ENCODE measurements around the gene ICAM2.

ICAM2 gene

DNA sequence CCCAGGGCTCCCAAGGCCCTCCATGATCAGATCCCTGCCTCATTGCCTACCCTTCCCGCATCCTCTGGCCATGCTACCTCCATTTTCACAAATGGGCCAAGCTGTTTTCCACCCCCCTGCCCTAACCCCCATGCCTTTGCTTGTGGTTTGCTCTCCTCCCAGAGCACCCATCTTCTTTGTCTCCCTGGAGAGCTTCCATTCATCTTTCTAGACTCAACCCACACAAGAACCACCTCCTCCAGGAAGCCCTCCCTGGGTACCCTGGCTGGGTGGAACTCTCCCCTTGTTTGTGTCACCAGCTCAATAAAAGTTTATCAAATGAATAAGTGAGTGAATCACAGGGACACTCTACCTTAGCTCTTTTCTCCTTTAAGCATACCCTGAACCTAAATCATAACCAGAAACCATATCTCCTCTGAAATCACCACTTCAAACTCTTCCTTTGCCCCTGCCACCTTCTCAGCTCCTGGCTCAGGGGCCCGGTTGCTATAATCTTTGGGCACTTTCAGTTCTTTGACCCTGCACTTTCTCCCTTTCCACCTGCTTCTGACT, 44.8 kb downstream of the ICAM2 start:
- Histone ChIP-seq H3K36me3 (ENCODE audit: insufficient read depth) (no peaks in the 10 kb centered on the region), H3K27ac (no peak overlapping the region), H3K9ac (no peak overlapping the region), H3K4me3 (IDR thresholded peaks at IDR 0.05; ENCODE audit: insufficient read depth, low read depth, low read length) (no peak overlapping the region), H3K79me2 (ENCODE audit: insufficient read depth, low read depth) (no peaks in the 10 kb centered on the region), H3K27me3 (ENCODE audit: insufficient read depth, low read depth) (no peaks in the 10 kb centered on the region; the same call in 1 of the 2 replicates), H3K4me2 (no peak overlapping the region), H2AFZ (ENCODE audit: low read depth) (no peak overlapping the region), H4K20me1 (ENCODE audit: insufficient read depth) (no peaks in the 10 kb centered on the region), H3K4me1 (ENCODE audit: low read depth, poor library complexity, severe bottlenecking) (no peaks in the 10 kb centered on the region)
- TF ChIP-seq, protein P1, sequence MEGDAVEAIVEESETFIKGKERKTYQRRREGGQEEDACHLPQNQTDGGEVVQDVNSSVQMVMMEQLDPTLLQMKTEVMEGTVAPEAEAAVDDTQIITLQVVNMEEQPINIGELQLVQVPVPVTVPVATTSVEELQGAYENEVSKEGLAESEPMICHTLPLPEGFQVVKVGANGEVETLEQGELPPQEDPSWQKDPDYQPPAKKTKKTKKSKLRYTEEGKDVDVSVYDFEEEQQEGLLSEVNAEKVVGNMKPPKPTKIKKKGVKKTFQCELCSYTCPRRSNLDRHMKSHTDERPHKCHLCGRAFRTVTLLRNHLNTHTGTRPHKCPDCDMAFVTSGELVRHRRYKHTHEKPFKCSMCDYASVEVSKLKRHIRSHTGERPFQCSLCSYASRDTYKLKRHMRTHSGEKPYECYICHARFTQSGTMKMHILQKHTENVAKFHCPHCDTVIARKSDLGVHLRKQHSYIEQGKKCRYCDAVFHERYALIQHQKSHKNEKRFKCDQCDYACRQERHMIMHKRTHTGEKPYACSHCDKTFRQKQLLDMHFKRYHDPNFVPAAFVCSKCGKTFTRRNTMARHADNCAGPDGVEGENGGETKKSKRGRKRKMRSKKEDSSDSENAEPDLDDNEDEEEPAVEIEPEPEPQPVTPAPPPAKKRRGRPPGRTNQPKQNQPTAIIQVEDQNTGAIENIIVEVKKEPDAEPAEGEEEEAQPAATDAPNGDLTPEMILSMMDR (conservative IDR thresholded peaks at IDR 0.05; ENCODE audit: low read depth, low read length) = no peak

DNA sequence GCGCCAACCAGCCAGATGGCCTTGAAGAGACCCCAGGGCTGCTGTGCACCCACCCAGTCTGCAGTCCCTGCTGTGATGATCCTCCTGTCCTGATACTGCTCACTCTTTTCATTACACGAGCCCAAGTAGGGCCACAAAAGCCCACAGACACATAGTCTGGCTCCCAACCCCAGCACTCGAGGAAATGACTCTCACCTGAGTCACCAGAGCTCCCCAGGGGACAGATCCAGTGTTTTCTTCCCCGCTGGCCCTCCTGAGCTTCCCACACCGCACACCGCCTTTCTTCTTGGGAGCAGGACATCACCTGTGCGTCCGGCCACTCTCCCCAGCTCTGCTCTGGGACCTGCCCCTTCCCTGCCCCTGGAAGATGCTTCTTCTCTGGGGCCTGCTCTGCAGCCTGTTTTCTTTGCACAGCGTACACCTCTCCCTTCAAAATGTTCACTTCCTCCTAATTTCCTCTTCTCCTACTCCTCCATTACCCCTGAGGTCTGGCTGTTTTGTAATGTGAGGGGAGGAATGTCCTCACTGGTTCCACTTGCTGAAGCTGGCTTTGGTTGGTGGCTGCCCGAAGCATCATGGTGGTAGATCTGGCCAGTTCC, 45.7 kb downstream of the ICAM2 start:
- Histone ChIP-seq H3K4me1 (ENCODE audit: low read depth, poor library complexity, severe bottlenecking) (no peaks in the 10 kb centered on the region), H4K20me1 (ENCODE audit: insufficient read depth) (no peaks in the 10 kb centered on the region), H3K4me2 (no peak overlapping the region), H3K36me3 (ENCODE audit: insufficient read depth) (no peaks in the 10 kb centered on the region), H3K9ac (no peak overlapping the region), H3K27me3 (ENCODE audit: insufficient read depth, low read depth) (no peaks in the 10 kb centered on the region; the same call in 1 of the 2 replicates), H2AFZ (ENCODE audit: low read depth) (no peak overlapping the region), H3K27ac (no peak overlapping the region), H3K79me2 (ENCODE audit: insufficient read depth, low read depth) (no peaks in the 10 kb centered on the region), H3K4me3 (IDR thresholded peaks at IDR 0.05; ENCODE audit: insufficient read depth, low read depth, low read length) (no peak overlapping the region)
- TF ChIP-seq, protein P1 (conservative IDR thresholded peaks at IDR 0.05; ENCODE audit: low read depth, low read length) = no peak

- Histone ChIP-seq H2AFZ (ENCODE audit: low read depth) (no peak overlapping the region), H3K36me3 (ENCODE audit: insufficient read depth) (no peaks in the 10 kb centered on the region), H3K9ac (no peak overlapping the region), H3K4me3 (IDR thresholded peaks at IDR 0.05; ENCODE audit: insufficient read depth, low read depth, low read length) (no peak overlapping the region), H3K4me2 (no peak overlapping the region), H3K4me1 (ENCODE audit: low read depth, poor library complexity, severe bottlenecking) (no peaks in the 10 kb centered on the region), H4K20me1 (ENCODE audit: insufficient read depth) (no peaks in the 10 kb centered on the region), H3K27me3 (ENCODE audit: insufficient read depth, low read depth) (no peaks in the 10 kb centered on the region; the same call in 1 of the 2 replicates), H3K79me2 (ENCODE audit: insufficient read depth, low read depth) (no peaks in the 10 kb centered on the region), H3K27ac (no peak overlapping the region)
- TF ChIP-seq, protein P1 (conservative IDR thresholded peaks at IDR 0.05; ENCODE audit: low read depth, low read length) = no peak
These were observed 46.4 kb downstream of the ICAM2 start for GRCh38 chr17:63973930-63974593.

- no peak overlapping the region for H3K4me2 ChIP-seq
- no peak overlapping the region for H3K4me3 ChIP-seq (IDR thresholded peaks at IDR 0.05; ENCODE audit: insufficient read depth, low read depth, low read length)
- H3K9ac ChIP-seq = no peak overlapping the region
- no peaks in the 10 kb centered on the region for H3K4me1 ChIP-seq (ENCODE audit: low read depth, poor library complexity, severe bottlenecking)
- H2AFZ ChIP-seq (ENCODE audit: low read depth) = no peak overlapping the region
- no peaks in the 10 kb centered on the region for H3K36me3 ChIP-seq (ENCODE audit: insufficient read depth)
- H3K27ac ChIP-seq = no peak overlapping the region
- H4K20me1 ChIP-seq (ENCODE audit: insufficient read depth) = no peaks in the 10 kb centered on the region
- TF ChIP-seq, protein P1 (conservative IDR thresholded peaks at IDR 0.05; ENCODE audit: low read depth, low read length) = no peak
- H3K79me2 ChIP-seq (ENCODE audit: insufficient read depth, low read depth) = no peaks in the 10 kb centered on the region
- no peaks in the 10 kb centered on the region; the same call in 1 of the 2 replicates for H3K27me3 ChIP-seq (ENCODE audit: insufficient read depth, low read depth)
These were observed 47.2 kb downstream of the ICAM2 start for GRCh38 chr17:63973247-63973646.
